Bronchial epithelial cell (primary cell): ENCODE measurements around the gene NDUFB6. TPM values are rescaled to one million over a fixed set of nuclear protein-coding genes. Genes with fewer than 3 reads are reported as not detected.
A peak's percentile ranks its signal among the peaks of the same experiment; 100 is the strongest.
"Not testable (repeated sequence)": the region's sequence is repeated elsewhere in the genome, so short reads cannot be mapped to it uniquely, and the experiment has no call there.

Source experiments
- DNase-seq: peaks from one replicate; pipeline ENCODE4 v3.0.0-alpha.2; 2010; ENCODE audit warnings: low read depth
- FAIRE-seq: peaks from 2 replicates; lab custom pipeline; 2011; peaks lifted over from hg19 to GRCh38; lab: Jason Lieb, UNC
- H3K27me3 ChIP-seq: 2 replicates; pipeline ENCODE4 v1.5.1; 2011; ENCODE audit warnings: low read length; ENCODE audit not compliant: control insufficient read depth, insufficient read depth
- H3K36me3 ChIP-seq: 2 replicates; pipeline ENCODE4 v1.5.1; 2011; ENCODE audit warnings: low read length; ENCODE audit not compliant: control insufficient read depth, insufficient read depth
- H3K4me3 ChIP-seq: 2 replicates; pipeline ENCODE4 v1.5.1; 2011; ENCODE audit warnings: mild to moderate bottlenecking, low read depth, low read length, control low read depth
- CTCF ChIP-seq: IDR thresholded peaks from 2 replicates; pipeline ENCODE4 v1.5.1; 2011; ENCODE audit warnings: mild to moderate bottlenecking, moderate library complexity, low read length, control low read depth, inconsistent platforms; ENCODE audit not compliant: insufficient read depth, severe bottlenecking
- total RNA-seq: library from RNA; depleted of rRNA; stranded (reverse); fragments of >200 nt; gene quantifications from 2 replicates; pipeline ENCODE4 v1.2.1, GENCODE V29; 2014

Gene NDUFB6
- total RNA-seq = 14.8 and 16.8 TPM in 2 replicates

GRCh38 chr9:32572900-32573523, at the start of gene NDUFB6:
Gene NDUFB6 (minus strand): TSS chr9:32573159. CDS start chr9:32573060, 99 bp downstream.
- DNase-seq (peak; percentile 87), FAIRE-seq (no peak)
- no peak for TF ChIP-seq CTCF

GRCh38 chr9:32618261-32618660, 45.3 kb upstream of the NDUFB6 start:
- Histone ChIP-seq H3K36me3 (no peaks in the 10 kb centered on the region), H3K4me3 (no peak overlapping the region), H3K27me3 (no peaks in the 10 kb centered on the region)
- no peak for TF ChIP-seq CTCF
- FAIRE-seq (no peak), DNase-seq (no peak)

More at GRCh38 chr9:32572900-32573523, at the start of gene NDUFB6:
- H3K4me3 ChIP-seq = peak within 1 kb of the TSS; percentile 79
- H3K36me3 ChIP-seq = no peaks in the 10 kb centered on the region
- no peaks in the 10 kb centered on the region for H3K27me3 ChIP-seq

GRCh38 chr9:32606811-32607210, 33.9 kb upstream of the NDUFB6 start:
- Histone ChIP-seq H3K4me3 (no peak overlapping the region), H3K27me3 (no peaks in the 10 kb centered on the region), H3K36me3 (no peaks in the 10 kb centered on the region)
- TF ChIP-seq CTCF = no peak
- DNase-seq = no peak
- no peak for FAIRE-seq

GRCh38 chr9:32603914-32604852, 31.2 kb upstream of the NDUFB6 start:
- peak; percentile 68 for DNase-seq
- TF ChIP-seq CTCF = no peak
- no peak for FAIRE-seq

GRCh38 chr9:32599021-32599420, 26.1 kb upstream of the NDUFB6 start:
- not testable (repeated sequence) for DNase-seq, H3K4me3 ChIP-seq, H3K36me3 ChIP-seq, H3K27me3 ChIP-seq, FAIRE-seq

More at GRCh38 chr9:32603914-32604852, 31.2 kb upstream of the NDUFB6 start:
- peaks cover 3% of the 10 kb centered on the region for H3K27me3 ChIP-seq
- H3K4me3 ChIP-seq = no peak overlapping the region
- no peaks in the 10 kb centered on the region for H3K36me3 ChIP-seq

- DNase-seq = no peak
- Histone ChIP-seq H3K4me3 (no peak overlapping the region), H3K36me3 (no peaks in the 10 kb centered on the region), H3K27me3 (peaks cover 3% of the 10 kb centered on the region)
- TF ChIP-seq CTCF = no peak
- FAIRE-seq = no peak
These were observed 24.0 kb upstream of the NDUFB6 start for GRCh38 chr9:32596936-32597335.
